LNCAP (cell line): ENCODE data around the gene IGF2BP1.

Experiments used
- TF ChIP-seq, protein P1 (sequence below): fragments of 450-650 bp; IDR thresholded peaks from 2 replicates; pipeline ENCODE4 v1.5.1; 2017; ENCODE audit warnings: mild to moderate bottlenecking

IGF2BP1 gene

GRCh38 chr17:49005140-49005539 is 8.0 kb downstream of the IGF2BP1 start:
- TF ChIP-seq, protein P1, sequence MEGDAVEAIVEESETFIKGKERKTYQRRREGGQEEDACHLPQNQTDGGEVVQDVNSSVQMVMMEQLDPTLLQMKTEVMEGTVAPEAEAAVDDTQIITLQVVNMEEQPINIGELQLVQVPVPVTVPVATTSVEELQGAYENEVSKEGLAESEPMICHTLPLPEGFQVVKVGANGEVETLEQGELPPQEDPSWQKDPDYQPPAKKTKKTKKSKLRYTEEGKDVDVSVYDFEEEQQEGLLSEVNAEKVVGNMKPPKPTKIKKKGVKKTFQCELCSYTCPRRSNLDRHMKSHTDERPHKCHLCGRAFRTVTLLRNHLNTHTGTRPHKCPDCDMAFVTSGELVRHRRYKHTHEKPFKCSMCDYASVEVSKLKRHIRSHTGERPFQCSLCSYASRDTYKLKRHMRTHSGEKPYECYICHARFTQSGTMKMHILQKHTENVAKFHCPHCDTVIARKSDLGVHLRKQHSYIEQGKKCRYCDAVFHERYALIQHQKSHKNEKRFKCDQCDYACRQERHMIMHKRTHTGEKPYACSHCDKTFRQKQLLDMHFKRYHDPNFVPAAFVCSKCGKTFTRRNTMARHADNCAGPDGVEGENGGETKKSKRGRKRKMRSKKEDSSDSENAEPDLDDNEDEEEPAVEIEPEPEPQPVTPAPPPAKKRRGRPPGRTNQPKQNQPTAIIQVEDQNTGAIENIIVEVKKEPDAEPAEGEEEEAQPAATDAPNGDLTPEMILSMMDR: no peak

DNA sequence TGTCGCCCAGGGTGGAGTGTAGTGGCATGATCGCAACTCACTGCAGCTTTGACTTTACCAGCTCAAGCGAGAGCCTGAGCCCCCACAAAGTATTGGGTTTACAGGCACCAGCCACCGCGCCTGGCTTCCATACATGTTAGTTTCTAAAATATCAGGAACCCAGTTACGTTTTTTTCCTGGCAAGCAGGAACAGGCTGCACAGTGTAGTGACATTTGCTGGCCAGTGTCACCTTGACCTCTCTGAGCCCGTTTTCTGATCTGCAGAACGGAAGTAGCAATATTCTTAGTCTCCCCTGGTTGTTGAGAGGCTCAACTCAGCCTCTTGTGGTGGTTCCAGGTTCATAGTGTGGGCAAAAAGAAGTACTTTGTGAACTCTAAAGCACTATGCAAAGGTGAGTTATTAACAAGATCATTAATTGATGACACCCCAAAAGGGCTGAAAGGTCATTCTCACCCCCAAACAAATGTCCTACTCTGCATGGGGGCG is 15.6 kb downstream of the IGF2BP1 start:
- TF ChIP-seq, protein P1: no peak

GRCh38 chr17:49013311-49014213 is 16.4 kb downstream of the IGF2BP1 start:
- TF ChIP-seq, protein P1: no peak

DNA sequence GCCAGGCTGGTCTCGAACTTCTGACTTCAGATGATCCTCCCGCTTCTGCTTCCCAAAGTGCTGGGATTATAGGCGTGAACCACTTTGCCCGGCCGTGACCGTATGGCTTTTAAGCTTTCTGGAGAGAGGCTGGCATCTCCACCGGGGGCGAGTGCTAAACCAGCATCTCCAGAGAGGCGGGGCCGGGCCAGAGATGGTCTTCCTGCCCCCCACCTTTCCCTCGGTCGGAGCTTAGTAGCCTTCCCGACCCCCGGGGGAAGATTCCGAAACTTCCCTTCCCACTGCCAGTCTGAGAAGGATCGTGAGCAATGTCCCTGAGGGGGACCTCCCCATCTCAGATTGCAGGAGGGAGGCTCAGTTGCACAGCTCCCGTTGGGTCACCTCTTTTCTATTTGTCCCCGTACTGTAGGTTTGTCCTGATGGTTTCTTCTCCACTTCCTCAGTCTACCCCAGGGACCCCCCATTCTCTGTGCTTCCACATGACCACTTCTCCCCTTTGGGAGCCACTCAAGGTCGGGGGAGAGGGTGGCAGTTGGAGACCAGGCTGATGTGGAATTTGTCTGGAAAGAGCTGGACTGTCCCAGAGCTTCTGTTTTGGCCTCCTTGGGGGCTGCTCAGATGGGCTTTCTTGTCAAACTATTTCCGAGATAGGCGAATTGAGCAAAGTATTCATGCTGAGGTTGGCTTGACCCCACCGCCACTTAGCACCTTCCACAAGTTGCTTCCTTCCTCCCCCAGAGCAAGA is 18.2 kb downstream of the IGF2BP1 start:
- TF ChIP-seq, protein P1: no peak

DNA sequence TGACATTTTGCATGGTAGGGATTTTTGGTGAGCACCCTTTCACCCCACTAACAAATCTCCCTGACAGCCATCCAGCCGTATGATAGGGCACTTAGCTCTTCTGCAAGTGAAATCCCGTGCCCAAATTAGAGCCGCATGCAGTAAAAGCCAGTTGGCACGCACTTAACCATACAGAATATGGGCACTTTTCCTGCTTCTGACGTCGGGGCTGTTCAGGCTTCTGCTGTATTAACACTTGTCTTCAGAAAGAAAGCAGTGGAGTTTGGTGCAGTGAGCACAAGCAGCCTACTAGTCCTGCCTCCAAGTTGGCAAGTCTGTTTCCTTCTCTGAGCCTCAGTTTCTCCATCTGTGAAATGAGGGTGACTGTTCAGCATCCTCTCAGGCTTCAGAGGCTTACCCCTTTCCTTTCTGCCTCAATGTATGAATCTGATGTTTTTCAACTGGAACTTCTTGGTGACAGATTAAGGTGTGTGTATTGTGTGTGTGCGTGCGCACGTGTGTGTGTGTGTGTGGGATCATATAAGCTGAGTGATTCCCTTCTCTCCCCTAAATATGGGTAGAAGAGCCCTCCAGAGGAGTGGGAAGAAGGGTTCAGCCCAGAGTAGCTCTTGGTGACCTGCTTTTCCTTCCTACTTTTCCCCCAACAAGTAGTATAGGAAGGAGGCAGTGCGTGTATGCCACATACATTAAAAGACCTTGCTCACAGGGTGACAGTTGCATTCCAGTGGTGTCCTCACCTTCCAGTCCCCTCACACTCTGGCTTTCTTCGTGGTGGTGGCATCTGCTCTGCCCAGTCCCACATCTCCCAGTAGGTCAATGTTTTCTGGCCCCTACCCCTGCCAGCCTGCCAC is 19.0 kb downstream of the IGF2BP1 start:
- TF ChIP-seq, protein P1: no peak

DNA sequence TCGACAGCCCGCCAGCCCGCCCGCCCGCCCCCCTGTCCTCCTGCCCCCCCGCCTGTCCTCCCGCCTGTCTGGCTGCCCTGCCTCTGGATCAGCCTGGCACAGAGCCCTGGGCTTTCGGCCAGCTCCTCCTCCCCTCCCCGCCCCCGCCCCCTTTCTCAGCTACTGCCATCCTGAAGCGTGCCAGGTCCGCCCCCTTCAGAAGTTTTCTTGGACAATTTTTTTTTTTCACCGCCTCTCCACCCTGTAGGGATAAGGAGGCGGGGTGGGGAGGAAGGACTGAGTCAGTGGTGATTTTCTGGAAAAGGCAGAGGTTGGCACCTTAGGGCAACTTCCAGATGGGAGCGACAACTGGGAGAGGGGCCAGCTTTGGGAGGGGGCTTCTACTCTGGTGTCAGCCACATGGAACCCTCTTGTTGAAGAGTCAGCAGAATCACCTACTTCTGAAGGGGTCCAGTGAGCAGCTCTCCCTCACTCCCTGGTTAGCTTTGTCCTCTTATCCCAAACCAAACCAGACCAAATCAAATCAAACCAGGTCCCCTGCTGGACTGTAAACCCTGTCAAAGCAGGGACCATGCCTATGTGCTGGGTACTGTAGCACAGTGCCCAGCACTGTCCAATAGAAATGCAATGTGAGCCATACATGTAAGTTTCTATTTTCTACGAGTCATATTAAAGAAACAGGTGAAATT is 19.7 kb downstream of the IGF2BP1 start:
- TF ChIP-seq, protein P1: no peak
